A673 (cell line): ENCODE results near the gene EMP1.

Source experiments
- EZH2 ChIP-seq: fragments of 200-600 bp; sonication (generic); IDR thresholded peaks from 2 replicates; pipeline ENCODE4 v1.6.1; 2017; ENCODE audit warnings: borderline replicate concordance, low read depth, mild to moderate bottlenecking, mixed read lengths, antibody characterized with exemption, low read length; ENCODE audit not compliant: poor library complexity, severe bottlenecking
- TF ChIP-seq, protein P1 (sequence below): fragments of 300-800, 200-600 bp; sonication (generic); conservative IDR thresholded peaks from 2 replicates; pipeline ENCODE4 v1.5.1; 2017; ENCODE audit warnings: low read depth, mild to moderate bottlenecking, antibody characterized with exemption, low read length, moderate library complexity, mixed read lengths

DNA sequence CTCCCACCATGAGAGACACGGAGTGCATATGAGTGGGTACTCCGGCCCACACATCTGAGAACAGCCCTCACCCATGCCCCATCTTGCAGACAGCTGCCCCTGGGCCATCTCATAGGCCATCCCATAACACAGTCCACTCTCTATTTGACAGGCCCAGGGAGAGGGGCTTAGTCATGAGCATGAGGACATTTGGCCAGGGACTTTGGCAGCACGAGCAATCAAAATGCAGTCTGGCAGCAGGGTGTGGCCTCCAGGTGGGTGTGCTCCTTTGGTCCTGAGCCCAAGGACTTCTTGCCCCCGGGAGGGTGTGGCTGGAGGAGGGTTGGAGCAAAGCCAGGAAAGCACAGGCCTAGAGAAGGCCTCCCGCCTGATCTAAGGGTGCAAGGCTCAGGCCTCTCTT lies 25.6 kb downstream of the EMP1 start:
- TF ChIP-seq, protein P1, sequence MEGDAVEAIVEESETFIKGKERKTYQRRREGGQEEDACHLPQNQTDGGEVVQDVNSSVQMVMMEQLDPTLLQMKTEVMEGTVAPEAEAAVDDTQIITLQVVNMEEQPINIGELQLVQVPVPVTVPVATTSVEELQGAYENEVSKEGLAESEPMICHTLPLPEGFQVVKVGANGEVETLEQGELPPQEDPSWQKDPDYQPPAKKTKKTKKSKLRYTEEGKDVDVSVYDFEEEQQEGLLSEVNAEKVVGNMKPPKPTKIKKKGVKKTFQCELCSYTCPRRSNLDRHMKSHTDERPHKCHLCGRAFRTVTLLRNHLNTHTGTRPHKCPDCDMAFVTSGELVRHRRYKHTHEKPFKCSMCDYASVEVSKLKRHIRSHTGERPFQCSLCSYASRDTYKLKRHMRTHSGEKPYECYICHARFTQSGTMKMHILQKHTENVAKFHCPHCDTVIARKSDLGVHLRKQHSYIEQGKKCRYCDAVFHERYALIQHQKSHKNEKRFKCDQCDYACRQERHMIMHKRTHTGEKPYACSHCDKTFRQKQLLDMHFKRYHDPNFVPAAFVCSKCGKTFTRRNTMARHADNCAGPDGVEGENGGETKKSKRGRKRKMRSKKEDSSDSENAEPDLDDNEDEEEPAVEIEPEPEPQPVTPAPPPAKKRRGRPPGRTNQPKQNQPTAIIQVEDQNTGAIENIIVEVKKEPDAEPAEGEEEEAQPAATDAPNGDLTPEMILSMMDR: no peak
- TF ChIP-seq EZH2: no peak
